Hematopoietic multipotent progenitor cell treated with erythropoietin and hydrocortisone succinate and interleukin-3 and kit ligand, for 17 days (in vitro differentiated cells): ENCODE data around the gene EPX.

Source experiments
- DNase-seq: peaks from one replicate; pipeline ENCODE4 v3.0.0-alpha.2; 2015; ENCODE audit warnings: low spot score

Gene EPX

DNA sequence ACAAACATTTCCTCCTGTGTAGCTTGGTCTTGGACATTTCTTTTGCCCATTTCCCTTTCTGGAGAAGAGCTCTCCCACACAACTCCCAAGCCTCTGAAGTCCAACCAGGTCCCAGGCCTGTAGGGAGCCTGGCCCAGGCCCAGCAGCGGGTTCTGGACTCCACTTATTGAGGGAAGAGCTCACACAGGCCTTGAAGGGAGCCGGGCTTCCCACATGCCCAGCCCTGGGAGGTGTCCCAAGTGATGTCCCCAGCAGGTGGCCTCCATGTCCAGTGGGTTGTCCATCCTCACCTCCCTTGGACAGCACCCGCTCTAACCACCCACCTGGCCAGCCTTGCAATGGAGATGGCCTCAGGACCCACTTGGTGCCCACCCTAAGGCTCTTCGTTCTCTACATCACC lies 5.9 kb upstream of the EPX start:
- no peak for DNase-seq

GRCh38 chr17:58187063-58187462 lies 5.5 kb upstream of the EPX start:
- DNase-seq: no peak

DNA sequence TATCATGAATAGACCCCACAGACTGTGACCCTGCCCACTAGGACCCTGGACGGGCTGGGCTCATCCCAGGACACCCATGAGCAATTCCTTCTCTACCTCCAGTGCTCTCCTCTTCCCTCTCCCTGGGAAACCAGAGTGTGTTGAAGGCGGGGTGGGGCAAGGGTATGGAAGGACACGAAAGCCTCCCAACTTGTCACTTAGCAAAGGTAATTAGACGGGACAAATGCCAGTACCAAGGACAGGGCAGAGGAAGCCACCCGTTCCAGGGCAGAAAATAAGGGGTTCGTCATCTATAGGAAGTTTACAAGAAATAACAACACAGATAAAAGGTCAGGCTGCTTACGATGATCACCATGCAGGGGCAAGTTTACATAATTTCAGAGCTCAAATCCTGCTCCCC lies 4.9 kb upstream of the EPX start:
- DNase-seq: no peak

- DNase-seq: no peak
Observed at GRCh38 chr17:58189436-58190146, 2.9 kb upstream of the EPX start.

GRCh38 chr17:58191241-58191896 lies 1.2 kb upstream of the EPX start:
- no peak for DNase-seq

- DNase-seq: no peak
Observed at GRCh38 chr17:58193641-58194255, 1.2 kb downstream of the EPX start.

DNA sequence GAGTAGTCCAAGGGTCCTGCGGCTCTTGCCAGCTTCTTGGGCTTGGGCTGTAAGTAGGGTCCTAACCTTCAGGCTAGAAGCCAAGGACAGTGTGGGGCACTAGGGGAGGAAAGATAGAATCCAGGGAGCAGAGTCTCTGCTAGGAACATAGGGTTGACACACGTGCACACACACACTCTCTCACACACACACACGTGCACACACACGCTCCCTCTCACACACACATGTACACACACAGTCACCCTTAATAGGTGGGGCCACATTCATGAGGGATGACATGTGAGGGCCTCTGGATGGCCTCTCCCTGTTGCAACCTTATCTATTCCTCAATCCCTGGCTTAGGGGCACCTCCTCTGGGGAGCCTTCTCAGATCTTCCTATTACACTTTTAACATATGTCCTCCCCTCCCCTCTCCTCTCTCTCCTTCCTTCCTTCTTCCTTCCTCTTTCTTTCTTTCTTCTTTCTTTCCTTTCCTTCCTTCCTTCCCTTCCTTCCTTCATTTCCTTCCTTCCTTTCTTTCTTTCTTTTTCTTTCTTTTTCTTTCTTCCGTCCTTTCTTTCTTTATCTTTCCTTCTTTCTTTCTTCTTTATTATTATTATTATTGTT lies 3.1 kb downstream of the EPX start:
- no peak for DNase-seq

DNA sequence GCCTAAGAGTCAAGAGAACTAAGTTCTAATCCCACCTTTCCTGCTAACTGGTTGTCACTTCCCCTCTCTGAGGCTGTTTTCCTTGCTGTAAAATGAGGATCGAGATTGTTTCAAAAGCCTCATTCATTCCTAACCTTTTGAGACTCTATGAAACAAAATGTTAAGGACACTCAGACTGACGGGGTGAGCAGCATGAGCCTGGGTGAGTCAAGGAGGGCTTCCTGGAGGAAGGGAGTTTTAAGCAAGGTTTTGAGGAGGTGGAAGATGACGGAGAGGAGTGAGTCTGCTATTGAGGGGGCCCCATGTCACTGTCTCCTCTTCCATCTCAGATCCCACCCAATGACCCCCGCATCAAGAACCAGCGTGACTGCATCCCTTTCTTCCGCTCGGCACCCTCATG lies 4.1 kb downstream of the EPX start:
- DNase-seq: no peak

DNA sequence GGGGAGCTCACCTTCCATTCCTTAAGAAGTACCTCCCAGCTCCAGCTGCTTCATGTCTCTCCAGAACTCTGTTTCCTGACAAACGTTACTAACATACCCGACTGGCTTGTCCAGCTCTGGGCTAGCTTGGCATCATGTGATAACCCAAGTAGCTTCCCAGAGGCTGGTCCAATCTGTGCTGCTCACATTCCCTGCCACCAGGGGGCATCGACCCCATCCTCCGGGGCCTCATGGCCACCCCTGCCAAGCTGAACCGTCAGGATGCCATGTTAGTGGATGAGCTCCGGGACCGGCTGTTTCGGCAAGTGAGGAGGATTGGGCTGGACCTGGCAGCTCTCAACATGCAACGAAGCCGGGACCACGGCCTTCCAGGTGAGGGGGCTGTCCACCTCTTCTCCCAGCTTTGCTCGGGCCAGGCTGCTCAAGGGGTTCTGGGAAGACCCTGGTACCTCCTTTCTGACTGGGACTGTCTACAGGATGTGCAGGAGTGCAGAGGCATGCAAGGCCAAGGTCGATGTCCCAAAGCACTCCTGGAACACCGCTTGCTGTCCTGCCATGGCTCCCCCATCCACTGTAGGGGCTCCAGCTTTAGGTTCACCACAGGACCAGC lies 7.6 kb downstream of the EPX start:
- DNase-seq: peak; percentile 54

GRCh38 chr17:58202859-58203258 lies 10.3 kb downstream of the EPX start:
- DNase-seq: no peak

DNA sequence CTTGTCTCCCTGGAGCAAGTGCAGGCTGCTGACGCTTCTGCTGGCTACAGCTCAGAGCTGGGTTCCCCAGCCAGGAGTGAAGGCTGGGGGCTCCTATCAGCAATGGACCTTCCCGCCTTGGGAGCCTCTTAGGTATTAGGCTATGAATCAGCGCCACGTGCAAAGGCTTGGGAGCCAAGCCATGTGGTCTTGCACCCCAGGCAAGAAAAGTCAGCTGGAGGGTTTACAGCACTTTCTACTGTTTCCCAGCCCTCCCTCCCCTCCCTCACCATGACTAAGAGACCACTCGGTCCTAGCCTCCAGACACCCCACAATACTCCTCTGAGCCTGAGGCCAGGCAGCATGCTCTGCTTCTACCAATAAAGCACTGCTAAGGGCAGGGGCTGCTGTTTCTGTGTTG lies 12.3 kb downstream of the EPX start:
- no peak for DNase-seq

DNA sequence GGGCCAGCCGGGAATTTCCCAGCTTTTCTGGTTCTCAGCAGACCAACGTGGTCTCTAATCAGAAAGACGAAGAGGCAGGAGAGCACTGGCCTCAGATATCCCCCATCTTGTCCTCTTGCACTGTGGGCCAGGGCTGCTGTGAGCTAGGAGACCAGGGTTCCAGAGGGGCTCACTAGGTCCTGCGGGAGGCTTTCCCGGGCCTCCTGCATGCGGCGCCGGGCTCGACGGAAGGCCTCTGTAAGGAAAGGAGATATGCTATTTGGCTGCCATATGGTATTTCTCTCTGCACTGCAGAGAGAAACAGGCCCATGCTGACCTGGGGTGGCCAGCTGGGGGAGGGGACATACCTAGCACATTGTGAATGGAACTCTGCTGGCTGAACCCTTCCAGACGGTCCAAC lies 13.4 kb downstream of the EPX start:
- no peak for DNase-seq

- no peak for DNase-seq
Observed at GRCh38 chr17:58207451-58207850, 14.9 kb downstream of the EPX start.

GRCh38 chr17:58208344-58208743 lies 15.8 kb downstream of the EPX start:
- no peak for DNase-seq

GRCh38 chr17:58210922-58211321 lies 18.4 kb downstream of the EPX start:
- DNase-seq: no peak

- DNase-seq: no peak
Observed at GRCh38 chr17:58215685-58216084, 23.2 kb downstream of the EPX start.

GRCh38 chr17:58217766-58218165 lies 25.2 kb downstream of the EPX start:
- no peak for DNase-seq

GRCh38 chr17:58219007-58219788 lies 26.7 kb downstream of the EPX start, which contains the start of gene MKS1:
Gene MKS1, minus strand, starts transcription at chr17:58219255. Its CDS starts 25 bp downstream, at chr17:58219230.
- DNase-seq: peak; percentile 87

DNA sequence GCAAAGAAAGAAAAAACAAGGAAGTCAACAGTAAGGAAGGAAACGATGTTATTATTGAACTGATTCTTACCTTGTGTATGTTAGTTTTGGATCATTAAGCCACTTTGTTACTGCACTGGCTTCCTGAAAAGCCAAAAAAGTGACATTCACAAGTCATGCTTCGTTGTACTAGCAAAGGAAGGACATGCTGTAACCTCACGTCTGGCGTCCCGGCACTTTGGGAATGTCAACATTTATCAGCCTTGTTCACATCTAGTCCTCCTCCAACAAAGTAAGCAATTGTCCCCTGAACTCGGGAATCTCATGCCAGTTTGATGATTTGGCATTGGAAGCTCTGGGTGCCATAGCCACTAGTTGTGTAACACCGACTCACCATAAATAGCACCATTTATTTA lies 27.3 kb downstream of the EPX start:
- DNase-seq: no peak

DNA sequence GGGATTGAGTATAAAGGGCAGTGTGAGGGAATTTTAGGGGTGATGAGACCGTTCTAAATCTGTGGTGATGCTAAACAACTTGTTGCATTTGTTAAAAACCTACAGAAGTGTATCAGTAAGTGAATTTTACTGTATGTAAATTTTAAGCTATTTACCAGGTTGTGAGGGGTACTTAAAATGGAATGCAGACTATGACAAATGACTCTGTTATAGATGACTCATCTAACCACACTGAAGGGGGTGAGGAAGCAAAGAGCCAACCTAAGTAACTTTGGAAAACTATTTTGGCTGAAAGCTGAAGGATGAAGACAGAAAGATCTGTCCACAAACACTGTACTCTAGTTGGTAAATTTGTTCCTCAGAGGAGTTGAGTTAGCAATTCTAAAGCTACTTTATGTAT lies 31.8 kb downstream of the EPX start:
- DNase-seq: no peak

- DNase-seq: no peak
Observed at GRCh38 chr17:58227733-58228132, 35.2 kb downstream of the EPX start.

DNA sequence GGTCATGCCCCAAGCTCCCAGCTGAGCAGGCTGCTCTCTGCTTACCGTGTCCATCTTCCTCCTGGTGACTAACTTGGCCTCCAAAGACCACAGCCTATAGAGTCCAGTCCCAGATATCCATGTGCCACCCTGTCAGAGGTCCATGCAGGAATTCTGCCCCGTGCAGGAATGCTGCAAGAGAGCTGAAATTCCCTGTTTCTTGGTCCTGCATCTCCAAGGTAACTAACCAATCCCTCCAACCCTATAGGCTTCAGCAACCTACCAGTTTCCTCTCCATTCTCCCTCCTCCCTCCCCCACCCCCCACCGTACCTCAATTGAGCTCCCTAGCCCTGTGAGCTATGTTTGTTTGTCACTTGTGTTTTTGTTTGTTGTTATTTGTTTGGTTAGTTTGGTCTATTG lies 36.2 kb downstream of the EPX start:
- DNase-seq: no peak
